Rectal smooth muscle tissue (tissue), 1 donor: ENCODE results near the gene PPT2.
A peak's percentile ranks its signal among the peaks of the same experiment; 100 is the strongest.
"Not testable (repeated sequence)": the region's sequence is repeated elsewhere in the genome, so short reads cannot be mapped to it uniquely, and the experiment has no call there.

Experiments used
- H3K27ac ChIP-seq: one replicate; pipeline ENCODE4 v1.7.0; 2013; ENCODE audit warnings: low read depth, low read length, inconsistent platforms
- H3K27me3 ChIP-seq: one replicate; pipeline ENCODE4 v1.7.0; 2013; ENCODE audit warnings: low read length; ENCODE audit not compliant: control insufficient read depth, insufficient read depth
- H3K36me3 ChIP-seq: one replicate; pipeline ENCODE4 v1.7.0; 2013; ENCODE audit warnings: low read length; ENCODE audit not compliant: control insufficient read depth, insufficient read depth
- H3K4me1 ChIP-seq: one replicate; pipeline ENCODE4 v1.7.0; 2013; ENCODE audit warnings: low read length; ENCODE audit not compliant: control insufficient read depth, insufficient read depth
- H3K4me3 ChIP-seq: one replicate; pipeline ENCODE4 v1.7.0; 2013; ENCODE audit warnings: low read length
- H3K9ac ChIP-seq: one replicate; pipeline ENCODE4 v1.7.0; 2013; ENCODE audit warnings: low read length

PPT2 gene

GRCh38 chr6:32128751-32129296 lies 25.1 kb upstream of the PPT2 start:
- peaks cover 8% of the 10 kb centered on the region for H3K36me3 ChIP-seq

DNA sequence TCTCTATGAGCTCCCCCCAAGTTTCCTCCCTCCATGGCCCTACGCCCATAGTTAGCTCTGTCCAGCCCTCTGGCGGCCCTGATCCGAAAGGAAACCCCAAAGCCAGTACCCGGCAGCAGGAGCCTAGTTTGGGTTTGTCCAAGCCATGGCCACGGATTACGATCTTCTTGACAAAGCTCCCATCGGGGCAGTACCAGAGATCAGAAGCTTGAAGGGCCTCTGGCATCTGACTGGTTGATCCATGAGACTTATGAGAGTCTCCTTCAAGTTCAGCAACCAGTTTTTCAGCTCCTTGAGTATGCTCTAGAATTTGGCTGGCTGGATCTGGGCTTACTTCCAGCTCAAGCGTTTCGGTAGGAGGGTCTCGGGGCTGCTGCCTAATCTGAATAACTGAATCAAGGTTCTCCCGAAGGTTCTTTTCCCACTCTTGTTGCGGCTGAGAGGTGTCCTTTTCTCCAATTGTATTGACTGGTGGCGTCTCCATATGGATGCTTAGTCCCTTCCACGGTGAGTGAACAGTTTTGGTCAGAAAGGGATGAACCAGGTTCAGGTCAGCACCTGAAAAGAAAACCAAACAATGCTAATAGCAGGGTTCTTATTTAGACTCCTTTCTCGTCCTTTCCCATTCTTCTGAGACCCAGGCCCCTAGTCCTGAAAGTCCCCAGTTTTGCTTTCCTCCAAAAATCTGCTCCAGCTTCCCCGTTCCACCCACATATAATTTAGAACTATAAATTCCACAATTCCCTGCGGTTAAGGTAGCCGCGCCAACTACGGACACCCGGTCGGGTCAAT lies 24.4 kb upstream of the PPT2 start:
- Histone ChIP-seq H3K27me3 (no peaks in the 10 kb centered on the region), H3K9ac (peak overlapping the region; percentile 27), H3K4me1 (peaks cover 14% of the 10 kb centered on the region), H3K4me3 (peak overlapping the region; percentile 81), H3K27ac (peak overlapping the region; percentile 95), H3K36me3 (peaks cover 8% of the 10 kb centered on the region)

More at GRCh38 chr6:32128751-32129296, 25.1 kb upstream of the PPT2 start:
- Histone ChIP-seq H3K4me3 (peak overlapping the region; percentile 81), H3K27me3 (no peaks in the 10 kb centered on the region), H3K27ac (peak overlapping the region; percentile 4), H3K4me1 (peaks cover 14% of the 10 kb centered on the region), H3K9ac (no peak overlapping the region)

DNA sequence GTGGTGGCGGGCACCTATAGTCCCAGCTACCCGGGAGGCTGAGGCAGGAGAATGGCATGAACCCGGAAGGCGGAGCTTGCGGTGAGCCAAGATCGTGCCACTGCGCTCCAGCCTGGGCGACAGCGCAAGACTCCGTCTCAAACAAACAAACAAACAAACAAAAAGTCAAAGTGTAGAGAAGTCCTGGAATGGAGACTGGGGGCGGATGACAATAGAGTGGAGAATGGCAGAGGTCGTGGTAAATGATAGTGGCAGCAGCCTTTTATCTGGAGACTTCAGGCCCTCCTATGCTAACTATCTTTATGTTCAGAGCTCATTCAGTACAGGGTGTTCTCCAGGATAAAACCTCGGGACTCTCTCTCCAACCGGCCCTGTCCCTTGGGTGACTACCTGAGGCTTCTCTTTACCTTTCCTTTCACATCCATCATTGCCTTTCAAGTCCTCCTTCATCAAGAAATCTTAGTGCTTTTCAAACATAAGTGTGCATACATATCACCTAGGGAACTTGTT lies 22.4 kb upstream of the PPT2 start:
- H3K9ac ChIP-seq = no peak overlapping the region
- no peaks in the 10 kb centered on the region for H3K27me3 ChIP-seq
- H3K36me3 ChIP-seq = peaks cover 3% of the 10 kb centered on the region
- H3K4me3 ChIP-seq = no peak overlapping the region
- no peak overlapping the region for H3K27ac ChIP-seq
- peaks cover 14% of the 10 kb centered on the region for H3K4me1 ChIP-seq

DNA sequence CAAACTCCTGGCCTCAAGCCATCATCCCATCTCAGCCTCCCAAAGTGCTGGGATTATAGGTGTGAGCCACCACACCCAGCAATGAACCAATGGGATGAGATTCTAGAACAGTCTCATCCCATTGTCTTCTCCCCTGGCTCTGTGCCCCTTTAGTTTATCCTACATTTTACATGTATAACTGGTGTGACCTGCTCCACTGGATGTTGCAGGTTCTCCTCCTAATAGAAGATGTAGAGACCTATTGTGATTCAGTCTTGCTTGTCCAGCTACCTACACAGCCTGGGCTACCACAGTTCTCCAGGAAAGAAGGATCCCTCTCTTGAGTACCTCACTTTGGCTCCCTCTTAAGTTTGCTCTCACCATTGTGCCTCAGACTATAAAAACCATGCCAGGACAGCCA lies 21.8 kb upstream of the PPT2 start:
- Histone ChIP-seq H3K36me3 (no peaks in the 10 kb centered on the region), H3K4me3 (no peak overlapping the region), H3K9ac (no peak overlapping the region), H3K27me3 (no peaks in the 10 kb centered on the region), H3K27ac (no peak overlapping the region), H3K4me1 (peaks cover 14% of the 10 kb centered on the region)

GRCh38 chr6:32133786-32134185 lies 20.2 kb upstream of the PPT2 start:
- H3K27me3 ChIP-seq = no peaks in the 10 kb centered on the region
- H3K27ac ChIP-seq = no peak overlapping the region
- H3K9ac ChIP-seq = no peak overlapping the region
- peaks cover 10% of the 10 kb centered on the region for H3K4me1 ChIP-seq
- no peaks in the 10 kb centered on the region for H3K36me3 ChIP-seq
- H3K4me3 ChIP-seq = no peak overlapping the region

GRCh38 chr6:32137454-32137853 lies 16.5 kb upstream of the PPT2 start:
- Histone ChIP-seq H3K4me1 (no peaks in the 10 kb centered on the region), H3K27me3 (no peaks in the 10 kb centered on the region), H3K36me3 (no peaks in the 10 kb centered on the region), H3K4me3 (no peak overlapping the region), H3K9ac (no peak overlapping the region), H3K27ac (no peak overlapping the region)

- Histone ChIP-seq H3K4me3 (no peak overlapping the region), H3K36me3 (no peaks in the 10 kb centered on the region), H3K4me1 (no peaks in the 10 kb centered on the region), H3K27ac (no peak overlapping the region), H3K27me3 (no peaks in the 10 kb centered on the region), H3K9ac (no peak overlapping the region)
Observed at GRCh38 chr6:32139590-32139989, 14.4 kb upstream of the PPT2 start.

GRCh38 chr6:32140420-32141046 lies 13.4 kb upstream of the PPT2 start:
- Histone ChIP-seq H3K4me3 (no peak overlapping the region), H3K4me1 (no peaks in the 10 kb centered on the region), H3K27me3 (no peaks in the 10 kb centered on the region), H3K36me3 (no peaks in the 10 kb centered on the region), H3K9ac (no peak overlapping the region), H3K27ac (no peak overlapping the region)

GRCh38 chr6:32144238-32144637 lies 9.7 kb upstream of the PPT2 start:
- H3K27me3 ChIP-seq, H3K4me1 ChIP-seq, H3K4me3 ChIP-seq, H3K36me3 ChIP-seq, H3K27ac ChIP-seq, H3K9ac ChIP-seq: not testable (repeated sequence)

DNA sequence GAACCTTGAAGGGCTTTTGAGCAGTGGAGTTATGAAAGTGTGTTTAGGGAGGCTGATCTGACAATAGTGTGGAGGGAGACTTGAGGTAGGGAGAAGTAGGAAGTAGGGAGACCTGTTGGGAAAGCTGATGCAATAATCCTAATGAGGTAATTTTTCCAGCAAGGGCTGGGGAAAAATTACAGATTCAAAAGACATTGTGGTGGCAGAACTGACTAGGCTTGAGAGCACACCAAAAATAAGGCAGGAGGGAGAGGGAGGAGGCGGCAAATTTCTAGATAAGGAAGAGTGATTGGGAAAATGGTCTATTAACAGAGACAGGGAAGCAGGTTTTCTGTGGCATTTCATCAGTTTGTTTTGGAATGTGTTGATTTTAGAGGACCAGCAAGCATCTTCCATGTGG lies 7.7 kb upstream of the PPT2 start:
- Histone ChIP-seq H3K36me3 (peaks cover 2% of the 10 kb centered on the region), H3K27ac (no peak overlapping the region), H3K27me3 (peaks cover 2% of the 10 kb centered on the region), H3K4me1 (peaks cover 6% of the 10 kb centered on the region), H3K4me3 (no peak overlapping the region), H3K9ac (no peak overlapping the region)

GRCh38 chr6:32146687-32147086 lies 7.3 kb upstream of the PPT2 start:
- Histone ChIP-seq H3K4me3 (no peak overlapping the region), H3K9ac (no peak overlapping the region), H3K27me3 (peaks cover 2% of the 10 kb centered on the region), H3K27ac (no peak overlapping the region), H3K4me1 (peaks cover 8% of the 10 kb centered on the region), H3K36me3 (peaks cover 2% of the 10 kb centered on the region)

DNA sequence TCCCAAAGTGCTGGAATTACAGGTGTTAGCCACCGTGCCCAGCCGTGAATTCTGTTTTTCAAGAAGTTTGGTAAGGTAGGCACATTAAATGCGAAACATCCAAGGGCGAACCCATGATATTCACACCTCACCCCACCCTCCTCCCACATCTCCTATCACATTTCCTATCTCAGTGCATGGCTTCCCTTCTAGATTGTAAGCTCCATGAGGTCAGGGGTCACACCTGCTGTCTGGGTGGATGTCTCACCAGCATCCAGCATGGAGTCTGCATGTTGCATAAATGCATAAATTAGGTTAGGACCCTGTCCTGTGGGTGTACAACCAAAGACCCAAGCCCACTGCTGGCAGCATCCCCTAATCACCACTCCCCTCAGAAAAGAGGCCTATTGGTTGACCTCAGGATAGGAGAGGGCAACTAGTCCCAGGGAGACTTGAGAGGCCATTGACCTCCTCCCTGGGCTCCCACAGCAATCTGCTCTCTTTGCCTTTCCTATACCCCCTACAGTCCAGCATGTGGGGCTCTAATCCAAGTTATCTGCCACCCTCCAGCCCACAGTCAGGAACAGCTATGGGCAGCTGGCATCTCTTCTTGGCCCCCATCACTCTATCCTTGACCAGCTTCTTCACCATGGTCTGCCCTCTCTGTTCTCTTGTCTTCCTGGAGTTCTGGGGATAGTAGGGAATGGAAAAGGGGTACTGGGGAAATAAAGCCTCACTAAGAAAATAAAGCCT lies 6.4 kb upstream of the PPT2 start:
- H3K4me1 ChIP-seq = peaks cover 12% of the 10 kb centered on the region
- peaks cover 2% of the 10 kb centered on the region for H3K36me3 ChIP-seq
- H3K27me3 ChIP-seq = peaks cover 2% of the 10 kb centered on the region
- H3K4me3 ChIP-seq = no peak overlapping the region
- no peak overlapping the region for H3K9ac ChIP-seq
- H3K27ac ChIP-seq = no peak overlapping the region
